Tibial nerve (tissue), 4 donors: ENCODE data around the gene ANKRD36.
"Not testable (repeated sequence)": the region's sequence is repeated elsewhere in the genome, so short reads cannot be mapped to it uniquely, and the experiment has no call there.

Source experiments
- EP300 ChIP-seq, 2 donors: sonication (generic); formaldehyde crosslinking; IDR thresholded peaks; one replicate each; pipeline ENCODE4 v1.6.1; 2017; ENCODE audit warnings: antibody characterized with exemption in 2 of 2, mild to moderate bottlenecking in 1 of 2
- POLR2A ChIP-seq, 2 donors: fragments of 450-650 bp; IDR thresholded peaks; one replicate each; pipeline ENCODE4 v1.6.1; 2017; ENCODE audit warnings: antibody characterized with exemption in 2 of 2, mild to moderate bottlenecking in 2 of 2, moderate library complexity in 2 of 2
- TF ChIP-seq, protein P1 (sequence below), 5 experiments: fragments of 200-600 bp in 3 of 5; fragments of 450-650 bp in 2 of 5; sonication (generic) in 3 of 5; IDR thresholded peaks; one replicate each; pipeline ENCODE4 v1.5.1; 2016 to 2019; ENCODE audit warnings: antibody characterized with exemption in 5 of 5, mild to moderate bottlenecking in 3 of 5, moderate library complexity in 2 of 5

DNA sequence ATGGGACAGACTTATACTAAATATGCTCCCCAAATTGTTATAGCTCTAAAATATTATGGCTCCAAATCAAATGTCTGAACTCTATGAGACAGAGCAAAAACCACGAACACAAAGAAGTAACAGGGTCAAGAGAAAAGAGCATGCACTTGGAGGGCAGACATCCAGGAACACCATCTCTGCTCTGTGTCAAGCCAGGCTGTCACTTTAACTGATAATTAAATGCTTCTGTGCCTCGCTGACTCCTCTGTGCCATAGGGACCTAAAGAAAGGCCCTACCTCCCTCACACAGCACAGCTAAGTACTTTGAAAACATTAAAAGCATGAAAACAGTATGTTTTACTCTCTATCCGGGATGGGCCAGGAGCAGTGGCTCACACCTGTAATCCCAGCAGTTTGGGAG lies 42.0 kb upstream of the ANKRD36 start:
- not testable (repeated sequence) for TF ChIP-seq EP300, POLR2A (IDR thresholded peaks at IDR 0.05)
- TF ChIP-seq, protein P1, sequence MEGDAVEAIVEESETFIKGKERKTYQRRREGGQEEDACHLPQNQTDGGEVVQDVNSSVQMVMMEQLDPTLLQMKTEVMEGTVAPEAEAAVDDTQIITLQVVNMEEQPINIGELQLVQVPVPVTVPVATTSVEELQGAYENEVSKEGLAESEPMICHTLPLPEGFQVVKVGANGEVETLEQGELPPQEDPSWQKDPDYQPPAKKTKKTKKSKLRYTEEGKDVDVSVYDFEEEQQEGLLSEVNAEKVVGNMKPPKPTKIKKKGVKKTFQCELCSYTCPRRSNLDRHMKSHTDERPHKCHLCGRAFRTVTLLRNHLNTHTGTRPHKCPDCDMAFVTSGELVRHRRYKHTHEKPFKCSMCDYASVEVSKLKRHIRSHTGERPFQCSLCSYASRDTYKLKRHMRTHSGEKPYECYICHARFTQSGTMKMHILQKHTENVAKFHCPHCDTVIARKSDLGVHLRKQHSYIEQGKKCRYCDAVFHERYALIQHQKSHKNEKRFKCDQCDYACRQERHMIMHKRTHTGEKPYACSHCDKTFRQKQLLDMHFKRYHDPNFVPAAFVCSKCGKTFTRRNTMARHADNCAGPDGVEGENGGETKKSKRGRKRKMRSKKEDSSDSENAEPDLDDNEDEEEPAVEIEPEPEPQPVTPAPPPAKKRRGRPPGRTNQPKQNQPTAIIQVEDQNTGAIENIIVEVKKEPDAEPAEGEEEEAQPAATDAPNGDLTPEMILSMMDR (IDR thresholded peaks at IDR 0.05) = not testable (repeated sequence)
